Psoas muscle (tissue), 8 donors: Measurements from ENCODE around the gene FAF2. TPM values are rescaled to one million over a fixed set of nuclear protein-coding genes. Genes with fewer than 3 reads are reported as not detected.

ENCODE experiments used
- ATAC-seq, 4 donors: fragments of 200-7000 bp; cut with Tn5 transposase; one replicate each; pipeline ENCODE4 v1.9.1; 2020; ENCODE audit warnings: moderate library complexity in 3 of 4, mild to moderate bottlenecking in 2 of 4
- DNase-seq, 2 donors: peaks; one replicate each; pipeline ENCODE4 v3.0.0-alpha.2; 2020
- H3K27ac ChIP-seq: fragments of 200-600 bp; one replicate; pipeline ENCODE4 v1.8.0; 2022
- H3K27me3 ChIP-seq, 3 donors: fragments of 200-600 bp in 1 of 3; one replicate each; pipeline versions ENCODE4 v1.6.1 to v1.8.0; 2013 to 2022; ENCODE audit warnings: low read length in 2 of 3, mild to moderate bottlenecking in 2 of 3, moderate library complexity in 1 of 3; ENCODE audit not compliant: insufficient read depth in 3 of 3
- H3K36me3 ChIP-seq, 2 donors: fragments of 200-600 bp in 1 of 2; one replicate each; pipeline versions ENCODE4 v1.6.1 to v1.8.0; 2013 to 2022; ENCODE audit warnings: low read depth in 1 of 2, mild to moderate bottlenecking in 1 of 2, moderate library complexity in 1 of 2; ENCODE audit not compliant: insufficient read depth in 1 of 2
- H3K4me1 ChIP-seq: fragments of 200-600 bp; one replicate; pipeline ENCODE4 v1.8.0; 2022
- H3K4me3 ChIP-seq: fragments of 200-600 bp; one replicate; pipeline ENCODE4 v1.8.0; 2022; ENCODE audit warnings: mild to moderate bottlenecking
- H3K9me3 ChIP-seq: fragments of 200-600 bp; one replicate; pipeline ENCODE4 v1.8.0; 2022
- WGBS, 3 donors: extraction: QIAGEN DNeasy Blood & Tissue Kit; methylation state at CpG; one replicate each; pipeline versions ENCODE4 v1.1.6 to v1.1.7; 2013; 5-methylcytosine and 5-hydroxymethylcytosine counted together
- intact Hi-C, 2 donors: fragments of 100-400 bp; cut with DNase I; formaldehyde crosslinking; loops; one replicate each; pipeline versions ENCODE4 v1.11.0 to v1.14.2; 2022
- polyA plus RNA-seq, 3 donors: library from polyadenylated mRNA; stranded (reverse); fragments of 200-250 nt; gene quantifications; one replicate each; pipeline ENCODE4 v1.2.3, GENCODE V29; 2013
- total RNA-seq, 4 donors: library from RNA; stranded (reverse); fragmentation: NEBNext Ultra II Directional in 2 of 4; extraction: Animal tissue kit (Norgen Biotek cat#: 25700) in 2 of 4; gene quantifications; one replicate each; pipeline versions ENCODE4 v1.2.1 to v1.2.4, GENCODE V29; 2021 to 2023
- TF ChIP-seq, protein P1 (sequence below): fragments of 200-600 bp; IDR thresholded peaks from one replicate; pipeline ENCODE4 v1.8.0; 2022; ENCODE audit warnings: antibody characterized with exemption
- donor health status: healthy with polysubstance abuse.
- donor health status: DM: no; HTN: no; CAD: no; lungs with moderate emphysema.
- donor health status: Bipolar disorder and iron deficiency.
- donor health status: healthy.
- donor health status: DM: yes; HTN: yes; CAD: no.
- donor health status: DM: no; HTN: no; CAD: no.
- donor health status: DM: no; HTN: no; CAD: no.
- donor health status: DM: yes; HTN: yes; CAD: no.

Gene FAF2
- total and polyA plus RNA-seq, 7 donors = 8.4 to 22.8 (median 14.7) TPM

DNA sequence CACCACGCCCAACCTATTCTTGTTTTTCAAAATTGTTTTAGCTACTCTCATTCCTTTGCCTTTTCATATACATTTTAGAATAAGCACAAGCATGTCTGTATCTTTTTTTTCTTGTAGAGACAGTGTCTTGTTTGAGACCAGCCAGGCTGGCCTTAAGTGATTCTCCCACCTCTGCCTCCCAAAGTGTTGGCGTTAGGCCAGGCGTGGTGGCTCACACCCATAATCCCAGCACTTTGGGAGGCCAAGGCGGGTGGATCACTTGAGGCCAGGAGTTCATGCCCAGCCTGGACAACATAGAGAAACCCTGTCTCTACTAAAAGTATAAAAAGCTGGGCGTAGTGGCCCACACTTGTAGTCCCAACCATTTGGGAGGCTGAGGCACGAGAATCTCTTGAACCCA lies 76.0 kb downstream of the FAF2 start:
- TF ChIP-seq, protein P1, sequence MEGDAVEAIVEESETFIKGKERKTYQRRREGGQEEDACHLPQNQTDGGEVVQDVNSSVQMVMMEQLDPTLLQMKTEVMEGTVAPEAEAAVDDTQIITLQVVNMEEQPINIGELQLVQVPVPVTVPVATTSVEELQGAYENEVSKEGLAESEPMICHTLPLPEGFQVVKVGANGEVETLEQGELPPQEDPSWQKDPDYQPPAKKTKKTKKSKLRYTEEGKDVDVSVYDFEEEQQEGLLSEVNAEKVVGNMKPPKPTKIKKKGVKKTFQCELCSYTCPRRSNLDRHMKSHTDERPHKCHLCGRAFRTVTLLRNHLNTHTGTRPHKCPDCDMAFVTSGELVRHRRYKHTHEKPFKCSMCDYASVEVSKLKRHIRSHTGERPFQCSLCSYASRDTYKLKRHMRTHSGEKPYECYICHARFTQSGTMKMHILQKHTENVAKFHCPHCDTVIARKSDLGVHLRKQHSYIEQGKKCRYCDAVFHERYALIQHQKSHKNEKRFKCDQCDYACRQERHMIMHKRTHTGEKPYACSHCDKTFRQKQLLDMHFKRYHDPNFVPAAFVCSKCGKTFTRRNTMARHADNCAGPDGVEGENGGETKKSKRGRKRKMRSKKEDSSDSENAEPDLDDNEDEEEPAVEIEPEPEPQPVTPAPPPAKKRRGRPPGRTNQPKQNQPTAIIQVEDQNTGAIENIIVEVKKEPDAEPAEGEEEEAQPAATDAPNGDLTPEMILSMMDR = no peak
- Histone ChIP-seq H3K36me3 (peaks cover 3 to 24% of the 10 kb centered on the region in 2 donors), H3K27ac (no peak overlapping the region), H3K27me3 (no peaks in the 10 kb centered on the region), H3K9me3 (no peaks in the 10 kb centered on the region), H3K4me3 (no peak overlapping the region), H3K4me1 (no peaks in the 10 kb centered on the region)
- no peak for ATAC-seq
- 90 to 92% (median 92%) methylated on average over 6 of the region's 6 CpGs for WGBS, 3 donors
- intact Hi-C loops = no loop called here
- DNase-seq = no peak

DNA sequence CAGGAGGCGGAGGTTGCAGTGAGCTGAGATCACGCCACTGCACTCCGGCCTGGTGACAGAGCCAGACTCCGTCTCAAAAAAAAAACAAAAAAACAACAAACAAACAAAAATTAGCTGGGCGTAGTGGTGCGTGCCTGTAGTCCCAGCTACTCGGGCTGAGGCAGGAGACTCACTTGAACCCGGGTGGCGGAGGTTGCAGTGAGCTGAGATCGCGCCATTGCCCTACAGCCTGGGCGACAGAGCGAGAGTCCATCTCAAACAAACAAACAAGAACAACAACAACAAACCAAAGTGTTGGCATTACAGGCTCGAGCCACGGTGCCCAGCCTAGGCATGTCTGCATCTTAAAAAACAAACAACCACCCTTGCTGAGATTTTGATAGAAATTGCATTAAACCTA lies 76.8 kb downstream of the FAF2 start:
- intact Hi-C loops = no loop called here
- TF ChIP-seq, protein P1 = no peak
- DNase-seq (no peak), ATAC-seq (no peak)
- Histone ChIP-seq H3K9me3 (no peaks in the 10 kb centered on the region), H3K27ac (no peak overlapping the region), H3K4me3 (no peak overlapping the region), H3K4me1 (no peaks in the 10 kb centered on the region), H3K36me3 (peaks cover 4 to 31% of the 10 kb centered on the region in 2 donors), H3K27me3 (no peaks in the 10 kb centered on the region)
- 87 to 90% (median 90%) methylated on average over 15 of the region's 15 CpGs for WGBS, 3 donors

DNA sequence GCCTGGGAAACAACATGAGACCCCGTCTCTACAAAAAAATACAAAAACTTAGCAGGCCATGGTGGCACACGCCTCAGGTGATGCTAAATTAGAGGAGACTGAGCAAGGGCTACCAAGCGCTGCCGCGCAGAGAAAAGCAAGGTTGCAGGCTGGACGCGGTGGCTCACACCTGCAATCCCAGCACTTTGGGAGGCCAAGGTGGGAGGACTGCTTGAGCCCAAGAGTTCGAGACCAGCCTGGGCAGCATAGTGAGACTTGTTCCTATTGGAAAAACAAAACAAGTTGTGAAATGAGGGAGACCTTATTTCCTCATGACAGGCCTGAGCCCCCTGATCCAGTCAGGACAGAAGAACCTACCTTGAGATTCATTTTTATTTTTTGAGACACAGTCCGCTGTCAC lies 77.5 kb downstream of the FAF2 start:
- H3K4me1 ChIP-seq = no peaks in the 10 kb centered on the region
- H3K4me3 ChIP-seq = no peak overlapping the region
- WGBS, 3 donors = 93 to 95% (median 94%) methylated on average over 9 of the region's 9 CpGs
- intact Hi-C loops = no loop called here
- ATAC-seq = no peak
- no peaks in the 10 kb centered on the region for H3K27me3 ChIP-seq
- H3K27ac ChIP-seq = no peak overlapping the region
- H3K9me3 ChIP-seq = no peaks in the 10 kb centered on the region
- TF ChIP-seq, protein P1 = no peak
- H3K36me3 ChIP-seq = peaks cover 4 to 36% of the 10 kb centered on the region in 2 donors
- no peak for DNase-seq

DNA sequence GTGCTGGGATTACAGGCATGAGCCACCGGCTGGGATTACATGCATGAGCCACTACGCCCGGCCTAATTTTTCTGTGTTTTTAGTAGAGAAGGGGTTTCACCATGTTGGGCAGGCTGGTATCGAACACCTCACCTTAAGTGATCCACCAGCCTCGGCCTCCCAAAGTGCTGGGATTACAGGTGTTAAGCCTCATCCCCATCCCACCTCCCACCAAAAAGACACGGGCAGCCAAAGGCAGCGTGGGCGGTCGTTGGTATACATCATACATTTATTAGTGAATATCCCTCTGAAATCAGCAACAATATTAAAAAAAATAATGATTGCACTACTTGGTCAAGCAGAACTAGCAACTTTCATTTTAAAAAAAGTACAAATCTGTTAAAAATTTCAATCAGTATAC lies 78.3 kb downstream of the FAF2 start:
- WGBS, 3 donors = 91 to 92% (median 91%) methylated on average over 9 of the region's 9 CpGs
- H3K27ac ChIP-seq = no peak overlapping the region
- no peak for ATAC-seq

More for the DNA sequence above, 78.3 kb downstream of the FAF2 start:
- no peak for DNase-seq
- H3K4me3 ChIP-seq = no peak overlapping the region
- TF ChIP-seq, protein P1 = no peak
- intact Hi-C loops = no loop called here
- H3K4me1 ChIP-seq = no peaks in the 10 kb centered on the region
- peaks cover 7 to 42% of the 10 kb centered on the region in 2 donors for H3K36me3 ChIP-seq
- H3K9me3 ChIP-seq = no peaks in the 10 kb centered on the region
- H3K27me3 ChIP-seq = no peaks in the 10 kb centered on the region
